NCI-H2107 treated with DMSO at 0.1 percent for 48 hours (cell line): Measurements from ENCODE around the gene CCR8.

Source experiments
- DNase-seq: peaks from one replicate; lab custom pipeline; 2025; ENCODE audit not compliant: unreplicated experiment; lab: John Stamatoyannopoulos, UW

The CCR8 gene, protein sequence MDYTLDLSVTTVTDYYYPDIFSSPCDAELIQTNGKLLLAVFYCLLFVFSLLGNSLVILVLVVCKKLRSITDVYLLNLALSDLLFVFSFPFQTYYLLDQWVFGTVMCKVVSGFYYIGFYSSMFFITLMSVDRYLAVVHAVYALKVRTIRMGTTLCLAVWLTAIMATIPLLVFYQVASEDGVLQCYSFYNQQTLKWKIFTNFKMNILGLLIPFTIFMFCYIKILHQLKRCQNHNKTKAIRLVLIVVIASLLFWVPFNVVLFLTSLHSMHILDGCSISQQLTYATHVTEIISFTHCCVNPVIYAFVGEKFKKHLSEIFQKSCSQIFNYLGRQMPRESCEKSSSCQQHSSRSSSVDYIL

DNA sequence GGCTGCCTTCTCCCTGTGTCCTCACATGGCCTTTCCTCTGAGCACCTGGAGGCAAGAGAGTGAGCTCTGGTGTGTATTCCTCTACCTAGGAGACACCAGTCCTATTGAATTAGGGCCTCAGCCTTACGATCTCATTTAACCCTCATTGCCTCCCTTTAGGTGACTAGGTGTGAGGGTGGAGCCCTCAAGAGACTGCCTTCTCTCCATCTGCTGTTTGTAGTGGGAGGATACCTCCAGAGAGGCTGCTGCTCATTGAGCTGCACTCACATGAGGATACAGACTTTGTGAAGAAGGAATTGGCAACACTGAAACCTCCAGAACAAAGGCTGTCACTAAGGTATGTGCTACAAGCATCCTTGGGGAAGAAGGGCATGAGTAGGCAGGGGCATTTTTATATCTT is at the start of gene CCR8:
Gene CCR8, plus strand, starts transcription at position 217 of the 400 bp plus-strand sequence. CDS start 2,623 bp downstream, outside the sequence.
- no peak for DNase-seq

DNA sequence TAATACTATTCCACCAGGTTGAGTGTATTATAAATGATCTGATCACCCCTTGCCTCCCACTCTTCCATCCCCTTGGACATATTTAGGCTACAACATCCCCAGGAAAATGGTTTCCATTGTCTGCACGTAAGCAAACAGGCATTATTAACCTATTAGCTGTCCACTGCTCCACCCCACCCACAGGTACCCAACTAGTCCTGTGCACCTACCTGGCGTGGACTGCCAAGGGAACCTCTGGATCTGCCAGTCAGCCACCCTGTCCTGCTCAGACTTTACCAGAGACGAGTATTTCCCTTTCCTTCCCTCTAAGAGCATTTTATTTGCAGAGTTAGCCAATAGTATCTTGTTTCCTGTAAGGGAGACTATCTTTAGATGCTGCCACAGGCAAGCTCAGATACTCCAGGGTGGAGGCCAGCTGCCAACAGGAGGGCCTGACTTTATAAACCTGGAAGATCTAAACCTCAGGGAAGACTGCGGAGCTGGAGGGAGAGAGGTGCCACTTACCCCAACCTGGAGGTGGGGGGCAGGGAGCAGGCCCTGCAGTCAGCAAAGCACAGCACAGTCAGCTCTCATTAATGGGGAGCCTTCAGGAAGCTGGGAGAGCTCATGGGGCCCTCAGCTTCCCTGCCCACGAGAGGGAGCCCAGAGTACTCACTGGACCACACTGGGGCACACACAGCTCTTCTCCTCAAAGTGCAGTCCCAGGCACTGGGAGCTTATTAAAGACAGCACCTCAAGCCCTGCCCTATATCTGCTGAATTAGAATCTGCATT is 49.6 kb upstream of the CCR8 start, which contains the start of gene CX3CR1:
Gene CX3CR1, minus strand, starts transcription at position 292 of the 773 bp plus-strand sequence. CDS start 13,527 bp downstream, outside the sequence.
- no peak for DNase-seq

GRCh38 chr3:39280571-39280970 is 48.9 kb upstream of the CCR8 start:
- DNase-seq = no peak

DNA sequence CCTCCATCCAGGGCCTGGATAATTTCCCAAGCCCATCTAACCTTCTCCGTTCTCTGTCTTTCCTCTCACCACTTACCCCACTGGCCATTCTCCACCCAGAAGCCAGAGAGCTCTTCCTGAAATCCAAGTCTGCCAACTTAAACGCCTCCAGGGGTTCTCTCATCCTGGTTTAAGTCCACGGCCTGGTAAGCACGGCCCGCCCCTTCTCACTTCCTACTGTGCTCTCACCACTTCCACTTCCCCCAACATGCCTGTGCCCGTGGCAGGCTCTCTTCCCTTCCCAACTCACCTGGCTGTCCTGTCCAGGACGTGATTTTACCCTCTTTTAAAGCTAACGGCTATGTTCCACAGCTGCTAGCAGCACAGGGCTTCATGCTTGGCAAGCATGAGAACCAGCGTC is 48.0 kb upstream of the CCR8 start:
- DNase-seq = no peak

DNA sequence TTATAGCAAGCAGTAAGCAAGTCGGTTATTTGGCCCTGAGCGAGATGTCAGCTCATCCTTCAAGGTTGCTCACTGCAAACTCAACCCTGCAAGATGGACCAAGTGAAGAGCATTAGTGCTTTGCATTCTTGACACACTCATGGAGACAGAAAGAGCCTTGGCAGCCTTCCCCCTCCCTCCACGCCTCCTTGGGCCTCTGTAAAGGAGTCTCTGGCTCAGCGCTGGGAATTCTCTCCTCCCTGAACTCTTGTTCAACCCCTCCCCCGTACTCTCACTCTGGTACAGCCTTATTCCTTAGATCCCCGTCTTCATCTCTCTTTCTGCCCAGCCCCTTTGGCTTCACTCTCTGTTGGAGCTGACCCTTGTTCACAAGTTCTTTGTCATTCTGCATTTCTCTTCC is 47.5 kb upstream of the CCR8 start:
- no peak for DNase-seq

GRCh38 chr3:39284457-39284881 is 45.0 kb upstream of the CCR8 start:
- DNase-seq = no peak

- no peak for DNase-seq
These were observed 44.2 kb upstream of the CCR8 start for GRCh38 chr3:39285332-39285731.

- no peak for DNase-seq
These were observed 42.7 kb upstream of the CCR8 start for GRCh38 chr3:39286771-39287170.

DNA sequence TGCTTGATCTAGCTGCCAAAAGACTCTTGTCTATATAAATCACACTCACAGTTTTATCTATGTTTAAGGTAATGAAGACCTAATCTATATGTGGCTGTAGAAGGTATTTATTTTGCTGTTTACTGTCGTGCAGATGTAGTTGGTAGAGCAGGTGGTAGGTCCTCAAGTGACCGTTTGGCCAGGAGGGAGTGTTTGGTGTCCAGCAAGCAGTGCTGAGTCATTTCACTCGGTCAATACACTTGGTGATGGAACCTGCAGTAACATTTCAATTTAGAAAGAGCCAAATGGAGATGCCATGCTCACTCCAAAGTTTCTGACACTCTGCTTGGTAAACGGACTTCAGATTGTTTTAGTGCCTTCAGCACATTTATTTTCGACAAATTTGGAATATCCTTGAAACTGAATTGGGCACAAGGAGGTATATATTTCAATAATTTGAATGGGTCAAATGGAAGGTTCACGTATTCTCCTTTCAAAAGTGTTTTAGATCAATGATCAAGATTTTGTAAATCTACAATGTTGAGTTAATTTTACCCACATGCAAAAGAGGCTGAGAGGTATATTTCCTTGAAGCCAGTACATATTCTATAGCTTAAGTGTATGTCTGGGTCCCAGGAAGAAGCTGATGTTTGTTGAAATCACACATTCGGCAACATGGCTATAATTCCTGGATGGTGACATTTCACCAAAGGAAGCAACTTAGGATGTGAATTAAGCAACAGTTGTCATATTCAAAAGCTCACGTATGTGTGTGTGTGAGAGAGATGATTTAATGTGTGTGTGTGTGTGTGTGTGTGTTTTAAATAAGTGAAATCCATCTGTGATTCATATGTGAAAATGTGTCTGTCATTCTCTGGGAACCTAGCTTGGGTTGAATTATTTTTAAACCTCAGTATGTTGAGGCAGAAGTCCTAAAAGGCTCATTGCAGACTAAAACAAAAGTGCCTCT is 42.0 kb upstream of the CCR8 start:
- no peak for DNase-seq

DNA sequence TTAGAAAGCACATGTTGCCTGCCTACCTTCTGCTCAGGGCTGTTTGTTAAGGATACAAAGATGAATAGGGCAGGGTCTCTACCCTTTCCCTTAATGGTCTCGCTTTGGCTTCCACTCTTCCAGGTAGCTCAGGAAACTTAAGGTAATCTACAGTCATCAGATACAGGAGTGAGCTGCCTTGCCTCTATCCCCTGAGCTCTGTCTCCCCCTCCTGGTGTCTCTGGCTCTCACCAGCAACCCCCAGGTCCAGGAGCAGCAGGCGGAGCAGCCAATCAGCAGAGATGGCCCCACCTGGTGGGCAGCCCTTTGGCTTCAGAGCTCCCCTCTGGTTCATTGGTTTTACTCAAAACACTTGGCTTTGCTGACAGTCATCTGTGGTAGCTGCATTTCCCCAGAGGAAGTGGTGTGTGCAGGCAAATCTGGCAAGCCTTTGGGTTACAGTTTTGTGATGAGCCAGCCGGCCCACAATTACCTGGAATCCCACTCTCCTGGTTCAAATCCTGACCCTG is 41.2 kb upstream of the CCR8 start:
- peak; percentile 65 for DNase-seq

DNA sequence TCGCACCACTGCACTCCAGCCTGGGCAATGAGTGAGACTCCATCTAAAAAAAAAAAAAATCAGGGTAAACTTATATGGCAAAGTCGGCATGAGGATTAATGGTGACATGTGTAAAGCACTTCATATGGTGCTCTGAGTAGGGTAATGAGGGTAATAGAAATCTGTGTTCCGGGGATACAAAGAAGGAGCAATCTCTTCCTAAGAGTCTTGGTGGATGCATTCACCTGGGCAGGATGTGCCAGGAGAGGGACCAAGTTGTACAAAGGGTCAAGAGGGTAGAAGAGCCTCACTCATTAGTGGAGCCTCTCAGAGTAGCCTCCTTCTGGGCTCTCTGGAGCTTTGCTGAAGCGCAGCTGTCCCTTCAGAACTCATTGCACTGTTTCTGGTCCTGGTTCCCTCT is 40.4 kb upstream of the CCR8 start:
- DNase-seq = no peak

GRCh38 chr3:39290255-39290654 is 39.3 kb upstream of the CCR8 start:
- no peak for DNase-seq

DNA sequence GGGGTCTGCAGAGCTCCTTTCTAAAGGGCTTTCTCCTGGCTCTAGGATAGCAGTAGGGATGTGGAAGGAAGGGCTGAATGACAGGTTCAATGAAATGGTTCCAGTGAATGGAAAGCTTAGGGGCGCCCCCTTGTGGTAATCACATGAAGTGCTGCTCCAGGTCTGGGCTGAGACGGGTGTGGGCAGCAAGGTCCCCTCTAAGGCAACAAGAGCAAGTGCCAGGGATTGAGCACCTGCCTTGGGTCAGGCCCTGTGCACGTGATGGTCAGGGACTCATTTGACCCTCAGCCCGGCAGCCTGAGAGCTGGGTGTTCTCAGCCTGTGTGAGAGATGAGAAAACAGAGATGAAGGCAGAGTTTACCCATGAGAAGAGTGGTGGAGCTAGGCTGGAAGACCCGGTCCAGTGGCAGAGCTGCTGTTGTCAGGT is 37.6 kb upstream of the CCR8 start:
- no peak for DNase-seq

GRCh38 chr3:39292961-39293360 is 36.5 kb upstream of the CCR8 start:
- no peak for DNase-seq

DNA sequence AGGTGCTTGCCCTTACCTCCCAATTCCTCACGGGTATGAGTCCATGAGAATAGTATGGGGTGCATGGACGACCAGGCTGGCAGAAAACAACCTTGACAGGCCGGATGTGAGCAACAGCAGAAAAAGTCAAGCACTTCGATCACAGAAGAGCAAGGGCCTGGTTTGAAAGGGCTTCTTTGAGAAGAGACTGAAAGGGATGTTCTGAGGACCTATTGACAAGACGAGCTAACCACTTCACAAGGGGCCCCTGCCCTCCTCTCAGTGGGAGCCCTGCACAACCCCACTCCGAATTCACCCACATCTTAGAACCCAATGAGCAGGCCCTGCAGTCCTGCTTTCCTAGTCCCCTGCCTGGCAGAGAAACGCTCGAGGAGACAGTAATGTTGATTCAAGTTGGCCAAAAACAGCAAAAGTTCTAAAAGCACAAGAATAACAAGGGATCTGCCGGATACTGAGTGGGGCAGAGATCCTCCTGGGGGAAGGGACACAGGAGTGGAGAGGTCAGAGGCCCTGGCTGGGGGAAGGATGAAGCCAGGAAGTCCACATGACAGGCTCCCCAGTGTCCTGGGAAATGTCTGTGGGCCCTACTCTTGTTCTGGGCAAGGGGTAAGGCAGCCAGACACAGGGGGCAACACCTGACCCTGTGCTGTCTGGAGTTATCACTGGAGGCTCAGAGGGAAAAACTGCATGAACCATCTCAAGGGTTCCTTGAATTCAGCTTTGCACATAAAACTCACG is 34.9 kb upstream of the CCR8 start:
- DNase-seq = no peak

DNA sequence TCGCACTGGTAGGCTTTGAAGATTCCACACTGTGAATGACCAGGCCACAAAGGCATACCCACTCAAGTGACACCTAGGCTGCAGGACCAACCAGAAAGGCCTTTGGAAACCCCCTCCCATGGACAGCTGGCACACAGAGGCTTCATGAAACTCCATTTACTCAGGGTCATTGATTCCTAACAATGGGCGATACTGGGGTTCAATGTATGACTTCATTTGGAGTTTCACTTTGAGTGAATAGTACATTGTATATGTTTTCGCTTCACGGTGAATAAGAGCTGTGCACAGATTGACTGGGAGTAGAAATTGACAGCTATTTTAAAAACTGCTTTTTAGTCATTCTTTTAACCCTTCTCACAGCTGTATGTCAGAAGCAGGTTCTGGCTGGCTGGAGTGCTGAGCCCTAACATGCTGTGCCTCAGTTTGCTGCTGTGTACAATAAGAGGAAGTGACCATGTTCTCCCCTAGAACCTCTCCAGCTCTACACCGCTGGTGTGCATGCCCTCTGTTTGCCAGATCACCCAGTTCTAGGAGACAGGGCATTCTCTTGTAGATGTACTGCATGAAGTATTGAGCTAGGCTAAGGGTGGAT is 34.2 kb upstream of the CCR8 start:
- DNase-seq = no peak

DNA sequence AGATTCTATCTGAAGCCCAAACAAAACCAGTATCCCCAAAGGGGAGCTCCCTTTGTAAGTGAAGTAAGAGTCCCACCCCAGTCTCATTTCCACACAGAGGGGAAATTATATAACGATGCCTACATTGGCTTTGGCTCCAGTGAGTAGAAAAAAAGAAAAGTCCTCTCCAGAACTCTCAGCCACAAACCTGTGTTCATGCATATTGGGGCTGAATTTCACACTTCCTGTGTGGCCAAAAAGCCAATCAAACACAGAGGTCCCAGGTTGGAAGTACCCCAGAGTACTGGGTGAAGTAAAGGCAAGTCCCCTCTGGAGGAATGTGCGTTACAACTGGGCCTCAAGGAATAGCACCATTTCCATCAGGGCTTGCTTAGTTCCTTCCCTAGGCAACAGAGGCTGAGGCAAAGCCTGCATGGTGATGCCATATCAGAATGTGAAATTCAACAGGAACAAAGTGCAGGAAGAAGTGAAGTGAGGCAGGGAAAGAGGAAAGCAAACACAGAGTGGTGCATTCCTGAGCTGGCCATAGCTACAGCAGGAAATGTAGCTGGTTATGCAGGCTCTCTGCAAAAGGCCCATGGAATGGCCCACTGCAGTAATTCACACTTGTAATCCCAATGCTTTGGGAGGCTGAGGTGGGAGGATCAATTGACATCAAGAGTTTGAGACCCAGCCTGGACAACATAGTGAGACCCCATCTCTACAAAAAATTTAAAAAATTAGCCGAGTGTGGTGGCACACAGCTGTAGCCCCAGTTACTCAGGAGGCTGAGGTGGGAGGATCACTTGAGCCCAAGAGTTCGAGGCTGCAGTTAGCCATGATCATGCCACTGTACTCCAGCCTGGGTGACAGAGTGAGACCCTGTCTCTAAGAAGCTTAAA is 33.1 kb upstream of the CCR8 start:
- no peak for DNase-seq

- DNase-seq = no peak
These were observed 30.2 kb upstream of the CCR8 start for GRCh38 chr3:39299279-39299678.

- no peak for DNase-seq
These were observed 27.3 kb upstream of the CCR8 start for GRCh38 chr3:39302178-39302577.
